CD14-positive monocyte (primary cell): ENCODE measurements around the gene NSFL1C. TPM values are rescaled to one million over a fixed set of nuclear protein-coding genes. Genes with fewer than 3 reads are reported as not detected.
A peak's percentile ranks its signal among the peaks of the same experiment; 100 is the strongest.

ENCODE experiments used
- DNase-seq, 3 donors: peaks; one replicate each; pipeline ENCODE4 v3.0.0-alpha.2; 2011 to 2022
- H2AFZ ChIP-seq: 2 replicates; pipeline ENCODE4 v1.6.0; 2012; ENCODE audit warnings: mild to moderate bottlenecking, low read depth, low read length, inconsistent platforms; ENCODE audit not compliant: insufficient read depth, poor library complexity, severe bottlenecking
- H3K27ac ChIP-seq, 2 donors: 1 replicate in 1 of 2; 2 replicates in 1 of 2; pipeline ENCODE4 v1.5.1; 2012 to 2013; ENCODE audit warnings: low read length in 2 of 2, control low read depth in 1 of 2, inconsistent platforms in 1 of 2, low read depth in 1 of 2, mild to moderate bottlenecking in 1 of 2
- H3K27me3 ChIP-seq, 2 donors: one replicate each; pipeline versions ENCODE4 v1.6.0 to v1.6.1; 2011 to 2013; ENCODE audit warnings: low read length in 2 of 2; ENCODE audit not compliant: control insufficient read depth in 2 of 2, insufficient read depth in 2 of 2
- H3K36me3 ChIP-seq, 2 donors: replicated peaks in 1 of 2; 1 replicate in 1 of 2; 2 replicates in 1 of 2; pipeline versions ENCODE4 v1.5.1 to v1.6.1; 2012 to 2013; ENCODE audit warnings: low read length in 2 of 2, control low read depth in 1 of 2, inconsistent platforms in 1 of 2, mild to moderate bottlenecking in 1 of 2; ENCODE audit not compliant: insufficient read depth in 2 of 2, control insufficient read depth in 1 of 2
- H3K4me1 ChIP-seq, 2 donors: 1 replicate in 1 of 2; 2 replicates in 1 of 2; pipeline versions ENCODE4 v1.5.1 to v1.6.1; 2012 to 2013; ENCODE audit warnings: low read length in 2 of 2, control low read depth in 1 of 2, inconsistent platforms in 1 of 2, mild to moderate bottlenecking in 1 of 2, moderate library complexity in 1 of 2; ENCODE audit not compliant: insufficient read depth in 2 of 2, control insufficient read depth in 1 of 2
- H3K4me2 ChIP-seq: replicated peaks from 2 replicates; pipeline ENCODE3; 2012; ENCODE audit warnings: low read length, moderate library complexity, mild to moderate bottlenecking; ENCODE audit not compliant: poor library complexity, severe bottlenecking; ENCODE audit errors: extremely low read depth
- H3K4me3 ChIP-seq, 3 experiments: fragments of 200-600 bp in 1 of 3; sonication (generic) in 1 of 3; replicated peaks in 1 of 3; 1 replicate in 2 of 3; 2 replicates in 1 of 3; pipeline ENCODE4 v1.5.1; 2011 to 2013; ENCODE audit warnings: low read length in 3 of 3, mild to moderate bottlenecking in 3 of 3, control low read depth in 2 of 3, low read depth in 2 of 3, inconsistent platforms in 1 of 3, moderate library complexity in 1 of 3
- H3K79me2 ChIP-seq: 2 replicates; pipeline ENCODE4 v1.6.0; 2012; ENCODE audit warnings: mild to moderate bottlenecking, control low read depth, inconsistent platforms, low read length, moderate library complexity; ENCODE audit not compliant: insufficient read depth
- H3K9ac ChIP-seq: 2 replicates; pipeline ENCODE4 v1.6.0; 2017; ENCODE audit warnings: low read length, mild to moderate bottlenecking; ENCODE audit not compliant: insufficient read depth, poor library complexity, severe bottlenecking
- H3K9me3 ChIP-seq, 2 donors: replicated peaks in 1 of 2; 1 replicate in 1 of 2; 2 replicates in 1 of 2; pipeline versions ENCODE4 v1.5.1 to v1.6.1; 2012 to 2013; ENCODE audit warnings: low read length in 2 of 2, control low read depth in 1 of 2; ENCODE audit not compliant: control insufficient read depth in 1 of 2, insufficient read depth in 1 of 2
- H4K20me1 ChIP-seq: 2 replicates; pipeline ENCODE4 v1.6.0; 2012; ENCODE audit warnings: mild to moderate bottlenecking, low read length, control low read depth, moderate library complexity; ENCODE audit not compliant: insufficient read depth
- H3K27ac Mint-ChIP-seq, 7 donors: one replicate each; pipeline ENCODE4 v1.8.0; 2020; ENCODE audit warnings: mild to moderate bottlenecking in 7 of 7, mixed read lengths in 7 of 7, moderate library complexity in 6 of 7, inconsistent platforms in 2 of 7
- H3K27me3 Mint-ChIP-seq, 3 donors: one replicate each; pipeline ENCODE4 v1.8.0; 2021 to 2022; ENCODE audit warnings: low read depth in 3 of 3, mild to moderate bottlenecking in 3 of 3, mixed read lengths in 3 of 3, moderate library complexity in 3 of 3, inconsistent platforms in 1 of 3
- H3K36me3 Mint-ChIP-seq, 2 donors: one replicate each; pipeline ENCODE4 v1.8.0; 2020; ENCODE audit warnings: mixed read lengths in 2 of 2, inconsistent platforms in 1 of 2, mild to moderate bottlenecking in 1 of 2
- H3K4me1 Mint-ChIP-seq: one replicate; pipeline ENCODE4 v1.8.0; 2020; ENCODE audit warnings: mild to moderate bottlenecking, mixed read lengths
- H3K4me3 Mint-ChIP-seq, 2 donors: one replicate each; pipeline ENCODE4 v1.8.0; 2020; ENCODE audit warnings: mild to moderate bottlenecking in 2 of 2, mixed read lengths in 2 of 2, moderate library complexity in 1 of 2
- H3K9me3 Mint-ChIP-seq, 7 donors: one replicate each; pipeline ENCODE4 v1.8.0; 2020 to 2022; ENCODE audit warnings: mixed read lengths in 7 of 7, mild to moderate bottlenecking in 6 of 7, moderate library complexity in 6 of 7, inconsistent platforms in 2 of 7
- CTCF ChIP-seq: fragments of 200-600 bp; IDR thresholded peaks from one replicate; pipeline ENCODE4 v1.8.0; 2022; ENCODE audit warnings: antibody characterized with exemption, mild to moderate bottlenecking
- WGBS: methylation state at CpG from one replicate; pipeline ENCODE4 v1.1.5; 2013; ENCODE audit warnings: missing lambda C conversion rate; ENCODE audit not compliant: insufficient coverage; 5-methylcytosine and 5-hydroxymethylcytosine counted together
- intact Hi-C, 2 donors: fragments of 100-400 bp; cut with micrococcal nuclease; formaldehyde crosslinking; loops; one replicate each; pipeline versions ENCODE4 v1.15.0 to v1.15.1; 2023
- polyA plus RNA-seq, 3 donors: library from polyadenylated mRNA; depleted of rRNA in 1 of 3; unstranded in 2 of 3; stranded (reverse) in 1 of 3; fragments of 300-500 nt in 2 of 3; fragments of >200 nt in 1 of 3; fragmentation: Illumina TruSeq in 2 of 3; gene quantifications; 1 replicate in 2 of 3; 2 replicates in 1 of 3; pipeline ENCODE4 v1.2.3, GENCODE V29; 2012 to 2021

NSFL1C gene
- polyA plus RNA-seq, 3 donors: 52.8 to 80.8 (median 56.8) TPM

GRCh38 chr20:1496930-1497329 lies 30.3 kb upstream of the NSFL1C start:
- Histone ChIP-seq H4K20me1 (no peaks in the 10 kb centered on the region), H2AFZ (no peak overlapping the region), H3K4me3 (no peak overlapping the region), H3K9me3 (no peaks in the 10 kb centered on the region), H3K9ac (no peak overlapping the region), H3K4me1 (peaks cover 34 to 39% of the 10 kb centered on the region in 2 donors), H3K27ac (no peak overlapping the region), H3K27me3 (no peaks in the 10 kb centered on the region), H3K79me2 (peaks cover 24% of the 10 kb centered on the region), H3K4me2 (no peak overlapping the region), H3K36me3 (no peaks in the 10 kb centered on the region)
- Mint-ChIP-seq H3K36me3 (peaks cover 4 to 12% of the 10 kb centered on the region in 2 donors), H3K9me3 (no peaks in the 10 kb centered on the region), H3K4me3 (no peak overlapping the region), H3K4me1 (peaks cover 51% of the 10 kb centered on the region), H3K27me3 (peaks cover 0 to 3% (median 0%) of the 10 kb centered on the region in 3 donors), H3K27ac (no peak overlapping the region)
- WGBS: no CpG with 5 or more reads among the region's 3 CpGs
- intact Hi-C loops: loop anchor here in 1 of 2 donors (10.0 kb wide), 1 partner anchor 102 kb away; the partner anchor contains the start of gene FKBP1A
- no peak for TF ChIP-seq CTCF
- no peak for DNase-seq

- Histone ChIP-seq H3K9me3 (no peaks in the 10 kb centered on the region), H3K9ac (peak overlapping the region; percentile 28), H3K27me3 (no peaks in the 10 kb centered on the region), H3K4me1 (peaks cover 46 to 62% of the 10 kb centered on the region in 2 donors), H3K79me2 (peaks cover 42% of the 10 kb centered on the region), H3K4me2 (peak overlapping the region; percentile 92), H3K36me3 (no peaks in the 10 kb centered on the region), H4K20me1 (peaks cover 4% of the 10 kb centered on the region), H2AFZ (peak overlapping the region; percentile 0), H3K4me3 (peak overlapping the region in 1 of 3 experiments; percentile 97), H3K27ac (peak overlapping the region in 1 of 2 donors; percentile 97)
- 14% methylated on average over 1 of the region's 3 CpGs for whole genome bisulfite sequencing
- Mint-ChIP-seq H3K27ac (peak overlapping the region in 3 of 7 donors; percentile 82 to 99 (median 95)), H3K36me3 (peaks cover 4 to 8% of the 10 kb centered on the region in 2 donors), H3K4me3 (no peak overlapping the region), H3K9me3 (no peaks in the 10 kb centered on the region), H3K27me3 (peaks cover 0 to 3% (median 0%) of the 10 kb centered on the region in 3 donors), H3K4me1 (peaks cover 56% of the 10 kb centered on the region)
- TF ChIP-seq CTCF: no peak
- intact Hi-C loops: loop anchor here in 1 of 2 donors (10.0 kb wide), 1 partner anchor 100 kb away; the partner anchor contains the start of gene FKBP1A
- peak in 1 of 3 donors; percentile 6 for DNase-seq
Measured at GRCh38 chr20:1494436-1494835, 27.8 kb upstream of the NSFL1C start.
